SH-SY5Y (cell line): ENCODE results near the gene PDGFA.

Experiments used
- GATA2 ChIP-seq: IDR thresholded peaks from 2 replicates; pipeline ENCODE4 v1.6.1; 2011; ENCODE audit warnings: mild to moderate bottlenecking, low read depth, low read length
- GATA3 ChIP-seq: IDR thresholded peaks from 2 replicates; pipeline ENCODE4 v1.6.1; 2011; ENCODE audit warnings: low read depth, mild to moderate bottlenecking, low read length, moderate library complexity

PDGFA gene

GRCh38 chr7:490461-491291 is 29.0 kb downstream of the PDGFA start:
- TF ChIP-seq GATA3, result no peak
- TF ChIP-seq GATA2, result no peak

GRCh38 chr7:489876-490275 is 29.8 kb downstream of the PDGFA start:
- TF ChIP-seq GATA2, result no peak
- no peak for TF ChIP-seq GATA3

- TF ChIP-seq GATA3 (no peak), GATA2 (no peak)
Observed at GRCh38 chr7:486216-486743, 33.4 kb downstream of the PDGFA start.

- TF ChIP-seq GATA3, result no peak
Observed at GRCh38 chr7:485188-486081, 34.2 kb downstream of the PDGFA start.

GRCh38 chr7:484356-485101 is 35.1 kb downstream of the PDGFA start:
- no peak for TF ChIP-seq GATA3

GRCh38 chr7:483656-484355 is 35.8 kb downstream of the PDGFA start:
- TF ChIP-seq GATA2 (no peak), GATA3 (no peak)

GRCh38 chr7:482521-483083 is 37.0 kb downstream of the PDGFA start:
- TF ChIP-seq GATA2, result no peak
- no peak for TF ChIP-seq GATA3

GRCh38 chr7:481219-481930 is 38.3 kb downstream of the PDGFA start:
- TF ChIP-seq GATA3 (no peak), GATA2 (no peak)

- peak; percentile 42 for TF ChIP-seq GATA2
- TF ChIP-seq GATA3, result no peak
Observed at GRCh38 chr7:480531-481218, 39.0 kb downstream of the PDGFA start.

GRCh38 chr7:479948-480499 is 39.6 kb downstream of the PDGFA start:
- TF ChIP-seq GATA2 (no peak), GATA3 (no peak)

- no peak for TF ChIP-seq GATA3
- TF ChIP-seq GATA2, result no peak
Observed at GRCh38 chr7:479115-479947, 40.3 kb downstream of the PDGFA start.
